ENCODE results near the gene TRIO. TPM values are rescaled to one million over a fixed set of nuclear protein-coding genes. Genes with fewer than 3 reads are reported as not detected.

Gene TRIO
- total RNA-seq, 1 donor from 2014 or later, result 223 TPM

DNA sequence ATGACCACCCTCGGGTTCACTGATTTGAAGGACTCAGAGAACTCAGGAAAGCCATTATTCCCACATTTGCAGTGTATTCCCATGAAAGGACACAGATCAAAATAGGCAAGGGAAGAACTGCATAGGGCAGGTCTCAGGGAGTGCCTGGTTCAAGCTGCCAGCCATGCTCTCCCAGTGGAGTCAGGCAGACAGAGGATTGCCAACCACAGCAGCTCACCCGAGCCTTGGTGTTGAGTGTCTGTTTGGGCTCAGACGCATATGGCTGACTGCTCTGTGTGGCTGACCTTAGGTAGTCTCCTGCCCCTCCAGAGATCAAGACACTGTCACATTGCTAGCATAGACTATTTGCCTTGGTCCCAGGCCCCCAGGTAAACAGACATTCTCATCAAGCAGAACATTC, 322.6 kb downstream of the TRIO start:
- Mint-ChIP-seq H3K9me3 (no peaks in the 10 kb centered on the region), H3K27ac (no peak overlapping the region), H3K4me3 (no peak overlapping the region), H3K36me3 (ENCODE audit: low read depth) (peaks cover 90% of the 10 kb centered on the region), H3K4me1 (no peaks in the 10 kb centered on the region), H3K27me3 (no peaks in the 10 kb centered on the region)
- no peak for TF ChIP-seq CTCF (IDR thresholded peaks at IDR 0.05)
- intact Hi-C loops (cut with micrococcal nuclease), result no loop called here
- no peak for DNase-seq
- CTCF ChIA-PET, result no interaction called here
- POLR2A ChIA-PET, result no interaction called here
- ATAC-seq (ENCODE audit: low read depth), result no peak

- Mint-ChIP-seq H3K27me3 (no peaks in the 10 kb centered on the region), H3K9me3 (no peaks in the 10 kb centered on the region), H3K27ac (no peak overlapping the region), H3K4me3 (no peak overlapping the region), H3K36me3 (ENCODE audit: low read depth) (peaks cover 92% of the 10 kb centered on the region), H3K4me1 (no peaks in the 10 kb centered on the region)
- CTCF ChIA-PET, result no interaction called here
- POLR2A ChIA-PET, result no interaction called here
- intact Hi-C loops (cut with micrococcal nuclease), result no loop called here
- no peak for DNase-seq
- no peak for ATAC-seq (ENCODE audit: low read depth)
- no peak for TF ChIP-seq CTCF (IDR thresholded peaks at IDR 0.05)
These were observed 324.1 kb downstream of the TRIO start for GRCh38 chr5:14467251-14467650.

DNA sequence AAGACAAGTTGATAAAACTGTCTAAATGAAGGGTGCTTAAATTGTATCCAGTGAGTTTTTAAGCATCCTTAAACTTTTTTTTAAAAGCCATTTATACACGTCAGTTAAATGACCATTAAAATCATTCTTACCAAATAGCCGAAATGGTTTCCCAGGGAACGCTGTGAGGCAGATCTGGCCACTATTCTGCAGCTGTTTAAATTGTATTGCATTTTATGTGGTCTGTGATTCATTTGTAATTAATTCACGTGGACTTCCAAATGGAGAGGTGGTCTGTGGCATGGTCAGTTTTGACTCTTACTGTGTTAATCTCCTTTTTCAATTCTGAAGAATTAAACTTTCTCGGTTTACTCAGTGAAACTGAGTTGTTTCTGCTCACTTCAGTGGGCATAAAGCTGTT, 324.7 kb downstream of the TRIO start:
- H3K9me3 Mint-ChIP-seq, result no peaks in the 10 kb centered on the region
- ATAC-seq (ENCODE audit: low read depth), result no peak
- TF ChIP-seq CTCF (IDR thresholded peaks at IDR 0.05), result no peak
- H3K27ac Mint-ChIP-seq, result no peak overlapping the region
- H3K36me3 Mint-ChIP-seq (ENCODE audit: low read depth), result peaks cover 90% of the 10 kb centered on the region
- ChIA-PET CTCF (no interaction called here), POLR2A (no interaction called here)
- no peak for DNase-seq
- H3K4me3 Mint-ChIP-seq, result no peak overlapping the region
- H3K27me3 Mint-ChIP-seq, result no peaks in the 10 kb centered on the region
- no peaks in the 10 kb centered on the region for H3K4me1 Mint-ChIP-seq
- intact Hi-C loops (cut with micrococcal nuclease), result no loop called here

GRCh38 chr5:14469551-14470377, 326.6 kb downstream of the TRIO start:
- CTCF ChIA-PET, result no interaction called here
- POLR2A ChIA-PET, result no interaction called here

GRCh38 chr5:14471507-14471906, 328.4 kb downstream of the TRIO start:
- H3K27ac Mint-ChIP-seq, result no peak overlapping the region

More at GRCh38 chr5:14469551-14470377, 326.6 kb downstream of the TRIO start:
- Mint-ChIP-seq H3K4me3 (no peak overlapping the region), H3K9me3 (no peaks in the 10 kb centered on the region), H3K4me1 (no peaks in the 10 kb centered on the region), H3K27me3 (no peaks in the 10 kb centered on the region), H3K27ac (no peak overlapping the region), H3K36me3 (ENCODE audit: low read depth) (peaks cover 89% of the 10 kb centered on the region)
- no peak for DNase-seq
- ATAC-seq (ENCODE audit: low read depth), result no peak
- intact Hi-C loops (cut with micrococcal nuclease), result no loop called here
- TF ChIP-seq CTCF (IDR thresholded peaks at IDR 0.05), result no peak

More at GRCh38 chr5:14471507-14471906, 328.4 kb downstream of the TRIO start:
- POLR2A ChIA-PET, result no interaction called here
- ATAC-seq (ENCODE audit: low read depth) (no peak), DNase-seq (no peak)
- Mint-ChIP-seq H3K4me3 (no peak overlapping the region), H3K4me1 (no peaks in the 10 kb centered on the region), H3K36me3 (ENCODE audit: low read depth) (peaks cover 86% of the 10 kb centered on the region), H3K27me3 (no peaks in the 10 kb centered on the region), H3K9me3 (no peaks in the 10 kb centered on the region)
- TF ChIP-seq CTCF (IDR thresholded peaks at IDR 0.05), result no peak
- intact Hi-C loops (cut with micrococcal nuclease), result no loop called here
- CTCF ChIA-PET, result interaction anchor here (0.9 kb wide), 1 partner anchor 177 kb away, joined by 3 read pairs; no protein-coding TSS in a partner anchor
